DOHH2 (cell line): ENCODE measurements around the gene PYCR2.

Experiments used
- H3F3A ChIP-seq: fragments of 200-600 bp; sonication (generic), shearing (Covaris generic); 2 replicates; pipeline ENCODE4 v1.6.0; 2016; ENCODE audit warnings: antibody characterized with exemption, mild to moderate bottlenecking; ENCODE audit not compliant: control insufficient read depth, insufficient read depth
- H3K27ac ChIP-seq: fragments of 200-600 bp; sonication (generic); 2 replicates; pipeline ENCODE4 v1.5.1; 2014; ENCODE audit warnings: low read depth, mild to moderate bottlenecking, low read length, moderate library complexity
- H3K27me3 ChIP-seq: fragments of 200-600 bp; sonication (generic); 2 replicates; pipeline ENCODE4 v1.6.1; 2014; ENCODE audit warnings: mild to moderate bottlenecking, low read length, mixed read lengths; ENCODE audit not compliant: control insufficient read depth
- H3K36me3 ChIP-seq: fragments of 200-600 bp; sonication (generic); 2 replicates; pipeline ENCODE4 v1.6.1; 2014; ENCODE audit warnings: mild to moderate bottlenecking, low read length, moderate library complexity, mixed read lengths; ENCODE audit not compliant: control insufficient read depth
- H3K4me1 ChIP-seq: fragments of 200-600 bp; sonication (generic); 2 replicates; pipeline ENCODE4 v1.6.1; 2014; ENCODE audit warnings: mild to moderate bottlenecking, low read length, mixed read lengths; ENCODE audit not compliant: control insufficient read depth
- H3K4me2 ChIP-seq: fragments of 200-600 bp; sonication (generic); 2 replicates; pipeline ENCODE4 v1.6.0; 2014; ENCODE audit warnings: mild to moderate bottlenecking, low read length, moderate library complexity
- H3K4me3 ChIP-seq: fragments of 200-600 bp; sonication (generic); 2 replicates; pipeline ENCODE4 v1.5.1; 2014; ENCODE audit warnings: mild to moderate bottlenecking, low read length, mixed read lengths
- H3K79me2 ChIP-seq: fragments of 200-600 bp; sonication (generic); 2 replicates; pipeline ENCODE4 v1.6.1; 2014; ENCODE audit warnings: mild to moderate bottlenecking, low read length, mixed read lengths; ENCODE audit not compliant: control insufficient read depth
- H3K9me2 ChIP-seq: fragments of 200-600 bp; sonication (generic); replicated peaks from 2 replicates; pipeline ENCODE4 v1.6.1; 2014; ENCODE audit warnings: mild to moderate bottlenecking, low read length, mixed read lengths; ENCODE audit not compliant: control insufficient read depth
- H3K9me3 ChIP-seq: fragments of 200-600 bp; sonication (generic); 2 replicates; pipeline ENCODE4 v1.6.1; 2014; ENCODE audit warnings: antibody characterized with exemption, low read length, mixed read lengths; ENCODE audit not compliant: control insufficient read depth, insufficient read depth
- H4K20me1 ChIP-seq: fragments of 200-600 bp; sonication (generic); 2 replicates; pipeline ENCODE4 v1.6.0; 2014; ENCODE audit warnings: low read depth, mild to moderate bottlenecking, antibody characterized with exemption, low read length, moderate library complexity; ENCODE audit not compliant: control insufficient read depth, insufficient read depth
- EZH2phosphoT487 ChIP-seq: fragments of 200-600 bp; sonication (generic); IDR thresholded peaks from 2 replicates; pipeline ENCODE4 v1.6.1; 2017; ENCODE audit warnings: borderline replicate concordance, mild to moderate bottlenecking, antibody characterized with exemption, low read length, moderate library complexity, mixed read lengths
- TF ChIP-seq, protein P1 (sequence below): fragments of 200-600 bp; sonication (generic); IDR thresholded peaks from one replicate; pipeline ENCODE4 v1.5.1; 2014; ENCODE audit warnings: antibody characterized with exemption, mild to moderate bottlenecking, low read depth, low read length; ENCODE audit not compliant: poor library complexity, severe bottlenecking

The PYCR2 gene

GRCh38 chr1:225961659-225962439 is 37.8 kb upstream of the PYCR2 start:
- Histone ChIP-seq H3K27me3 (0 out of 2 replicates have a peak, but pooled peaks cover 2% of the 10 kb centered on the region), H3K4me3 (no peak overlapping the region), H3K36me3 (no peaks in the 10 kb centered on the region), H3K9me3 (no peaks in the 10 kb centered on the region), H3K4me1 (no peaks in the 10 kb centered on the region), H3K9me2 (no peaks in the 10 kb centered on the region), H3K27ac (no peak overlapping the region), H3F3A (no peaks in the 10 kb centered on the region), H3K79me2 (no peaks in the 10 kb centered on the region), H3K4me2 (no peak overlapping the region), H4K20me1 (no peaks in the 10 kb centered on the region)
- no peak for TF ChIP-seq EZH2phosphoT487
- TF ChIP-seq, protein P1, sequence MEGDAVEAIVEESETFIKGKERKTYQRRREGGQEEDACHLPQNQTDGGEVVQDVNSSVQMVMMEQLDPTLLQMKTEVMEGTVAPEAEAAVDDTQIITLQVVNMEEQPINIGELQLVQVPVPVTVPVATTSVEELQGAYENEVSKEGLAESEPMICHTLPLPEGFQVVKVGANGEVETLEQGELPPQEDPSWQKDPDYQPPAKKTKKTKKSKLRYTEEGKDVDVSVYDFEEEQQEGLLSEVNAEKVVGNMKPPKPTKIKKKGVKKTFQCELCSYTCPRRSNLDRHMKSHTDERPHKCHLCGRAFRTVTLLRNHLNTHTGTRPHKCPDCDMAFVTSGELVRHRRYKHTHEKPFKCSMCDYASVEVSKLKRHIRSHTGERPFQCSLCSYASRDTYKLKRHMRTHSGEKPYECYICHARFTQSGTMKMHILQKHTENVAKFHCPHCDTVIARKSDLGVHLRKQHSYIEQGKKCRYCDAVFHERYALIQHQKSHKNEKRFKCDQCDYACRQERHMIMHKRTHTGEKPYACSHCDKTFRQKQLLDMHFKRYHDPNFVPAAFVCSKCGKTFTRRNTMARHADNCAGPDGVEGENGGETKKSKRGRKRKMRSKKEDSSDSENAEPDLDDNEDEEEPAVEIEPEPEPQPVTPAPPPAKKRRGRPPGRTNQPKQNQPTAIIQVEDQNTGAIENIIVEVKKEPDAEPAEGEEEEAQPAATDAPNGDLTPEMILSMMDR, result no peak

DNA sequence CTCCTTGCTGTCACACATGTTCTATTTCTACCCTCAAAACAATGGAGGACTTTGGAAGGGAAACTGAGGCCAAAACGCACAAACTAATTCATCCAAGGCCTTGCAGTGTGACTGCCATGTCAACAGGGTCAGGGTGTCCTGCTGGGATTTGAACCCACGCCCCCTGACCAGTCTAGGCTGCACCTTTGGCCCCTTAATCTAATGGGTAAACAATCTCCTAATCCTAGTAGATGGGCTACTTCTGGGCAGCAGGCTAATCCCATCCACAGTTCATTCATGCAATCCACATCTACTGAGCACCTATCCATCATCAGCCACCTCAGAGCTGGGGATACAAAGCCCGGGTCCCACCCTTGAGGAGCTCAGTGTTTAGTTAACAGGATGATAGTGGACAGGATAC is 34.0 kb upstream of the PYCR2 start:
- Histone ChIP-seq H3K27me3 (peaks cover 16% of the 10 kb centered on the region; the same call in 1 of the 2 replicates), H3K79me2 (no peaks in the 10 kb centered on the region), H3K4me3 (no peak overlapping the region), H3K9me3 (no peaks in the 10 kb centered on the region), H3K36me3 (no peaks in the 10 kb centered on the region), H3K4me1 (no peaks in the 10 kb centered on the region), H4K20me1 (no peaks in the 10 kb centered on the region), H3F3A (no peaks in the 10 kb centered on the region), H3K4me2 (no peak overlapping the region), H3K9me2 (no peaks in the 10 kb centered on the region), H3K27ac (no peak overlapping the region)
- TF ChIP-seq, protein P1, result no peak
- no peak for TF ChIP-seq EZH2phosphoT487

- TF ChIP-seq EZH2phosphoT487, result no peak
- TF ChIP-seq, protein P1, result no peak
These were observed 30.7 kb upstream of the PYCR2 start for GRCh38 chr1:225954753-225955152.

More at GRCh38 chr1:225954753-225955152, 30.7 kb upstream of the PYCR2 start:
- no peaks in the 10 kb centered on the region for H3K4me1 ChIP-seq
- no peak overlapping the region for H3K4me3 ChIP-seq
- no peak overlapping the region for H3K27ac ChIP-seq
- H4K20me1 ChIP-seq, result no peaks in the 10 kb centered on the region
- H3K9me2 ChIP-seq, result no peaks in the 10 kb centered on the region
- H3K27me3 ChIP-seq, result peaks cover 16% of the 10 kb centered on the region; the same call in 1 of the 2 replicates
- no peaks in the 10 kb centered on the region for H3K36me3 ChIP-seq
- H3K9me3 ChIP-seq, result no peaks in the 10 kb centered on the region
- H3F3A ChIP-seq, result no peaks in the 10 kb centered on the region
- no peaks in the 10 kb centered on the region for H3K79me2 ChIP-seq
- no peak overlapping the region for H3K4me2 ChIP-seq
